GM12864 (cell line): ENCODE results near the gene NPFFR1.

ENCODE experiments used
- DNase-seq: peaks from one replicate; pipeline ENCODE4 v3.0.0-alpha.2; 2011; ENCODE audit warnings: low read depth
- H3K4me3 ChIP-seq: 2 replicates; pipeline ENCODE4 v1.5.1; 2011; ENCODE audit warnings: mild to moderate bottlenecking, low read depth, low read length, control low read depth
- TF ChIP-seq, protein P1 (sequence below): IDR thresholded peaks from 2 replicates; pipeline ENCODE4 v1.5.1; 2011; ENCODE audit warnings: low read depth, mild to moderate bottlenecking, moderate library complexity, low read length, control low read depth, inconsistent platforms; ENCODE audit errors: missing control alignments

The NPFFR1 gene

GRCh38 chr10:70269741-70270140 is 14.1 kb downstream of the NPFFR1 start:
- H3K4me3 ChIP-seq, result no peak overlapping the region
- TF ChIP-seq, protein P1, sequence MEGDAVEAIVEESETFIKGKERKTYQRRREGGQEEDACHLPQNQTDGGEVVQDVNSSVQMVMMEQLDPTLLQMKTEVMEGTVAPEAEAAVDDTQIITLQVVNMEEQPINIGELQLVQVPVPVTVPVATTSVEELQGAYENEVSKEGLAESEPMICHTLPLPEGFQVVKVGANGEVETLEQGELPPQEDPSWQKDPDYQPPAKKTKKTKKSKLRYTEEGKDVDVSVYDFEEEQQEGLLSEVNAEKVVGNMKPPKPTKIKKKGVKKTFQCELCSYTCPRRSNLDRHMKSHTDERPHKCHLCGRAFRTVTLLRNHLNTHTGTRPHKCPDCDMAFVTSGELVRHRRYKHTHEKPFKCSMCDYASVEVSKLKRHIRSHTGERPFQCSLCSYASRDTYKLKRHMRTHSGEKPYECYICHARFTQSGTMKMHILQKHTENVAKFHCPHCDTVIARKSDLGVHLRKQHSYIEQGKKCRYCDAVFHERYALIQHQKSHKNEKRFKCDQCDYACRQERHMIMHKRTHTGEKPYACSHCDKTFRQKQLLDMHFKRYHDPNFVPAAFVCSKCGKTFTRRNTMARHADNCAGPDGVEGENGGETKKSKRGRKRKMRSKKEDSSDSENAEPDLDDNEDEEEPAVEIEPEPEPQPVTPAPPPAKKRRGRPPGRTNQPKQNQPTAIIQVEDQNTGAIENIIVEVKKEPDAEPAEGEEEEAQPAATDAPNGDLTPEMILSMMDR, result no peak

DNA sequence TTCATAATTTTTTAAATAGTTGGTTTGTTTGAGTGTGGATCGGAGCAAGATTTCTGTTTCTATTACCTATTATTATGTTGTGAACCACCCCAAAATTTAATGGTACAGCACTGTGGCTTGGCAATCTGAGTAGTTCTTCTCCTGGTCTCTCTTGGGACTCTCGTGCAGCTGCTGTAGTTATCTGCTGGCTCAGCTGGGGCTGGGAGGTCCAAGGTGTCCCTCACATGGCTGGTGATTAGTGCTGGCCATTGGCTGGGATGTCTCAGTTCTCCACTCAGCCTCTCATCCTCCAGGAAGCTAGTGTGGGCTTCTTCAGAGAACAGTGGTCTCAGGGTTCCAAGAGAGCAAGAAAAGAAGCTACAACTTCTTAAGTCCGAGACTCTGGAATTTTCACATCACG is 15.4 kb downstream of the NPFFR1 start:
- H3K4me3 ChIP-seq, result no peak overlapping the region
- DNase-seq, result no peak
- TF ChIP-seq, protein P1, result no peak

More at GRCh38 chr10:70269741-70270140, 14.1 kb downstream of the NPFFR1 start:
- no peak for DNase-seq

GRCh38 chr10:70267161-70267933 is 16.5 kb downstream of the NPFFR1 start:
- DNase-seq, result no peak
- no peak overlapping the region for H3K4me3 ChIP-seq
- TF ChIP-seq, protein P1, result peak; percentile 51

DNA sequence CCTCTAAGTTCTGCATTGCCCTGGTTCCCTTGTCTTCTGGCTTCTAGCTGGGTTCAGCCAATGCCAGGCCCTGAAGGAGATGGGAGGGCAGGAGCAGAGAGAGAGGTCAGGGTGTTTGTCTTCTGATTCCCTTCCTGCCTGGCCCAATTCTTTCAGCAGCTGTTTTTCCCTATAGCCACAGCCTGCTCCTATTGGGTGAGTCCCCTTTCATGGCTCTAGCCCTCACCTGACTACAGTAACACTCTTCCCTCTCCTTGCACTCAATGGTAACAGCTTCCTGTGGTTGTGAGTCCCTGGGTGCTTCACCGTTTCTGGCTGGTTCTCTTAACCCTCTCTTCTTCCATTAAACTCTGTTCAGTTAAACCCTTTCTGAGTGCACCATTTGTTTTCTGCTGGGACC is 17.1 kb downstream of the NPFFR1 start:
- TF ChIP-seq, protein P1, result no peak
- DNase-seq, result no peak
- H3K4me3 ChIP-seq, result no peak overlapping the region

GRCh38 chr10:70266056-70266455 is 17.7 kb downstream of the NPFFR1 start:
- H3K4me3 ChIP-seq, result no peak overlapping the region
- no peak for DNase-seq
- TF ChIP-seq, protein P1, result no peak

GRCh38 chr10:70265032-70265689 is 18.6 kb downstream of the NPFFR1 start:
- TF ChIP-seq, protein P1, result peak; percentile 52
- no peak for DNase-seq

More at GRCh38 chr10:70265032-70265689, 18.6 kb downstream of the NPFFR1 start:
- H3K4me3 ChIP-seq, result no peak overlapping the region
